DND-41 (cell line): Measurements from ENCODE around the gene CLASP1.
"Not testable (repeated sequence)": the region's sequence is repeated elsewhere in the genome, so short reads cannot be mapped to it uniquely, and the experiment has no call there.

ENCODE experiments used
- ATAC-seq: fragments of 200-7000 bp; cut with Tn5 transposase; 3 replicates; pipeline ENCODE4 v1.9.1; 2021; ENCODE audit warnings: low read depth; ENCODE audit not compliant: insufficient read depth
- DNase-seq: peaks from one replicate; pipeline ENCODE4 v3.0.0-alpha.2; 2020
- H2AFZ ChIP-seq: 2 replicates; pipeline ENCODE4 v1.6.0; 2012; ENCODE audit warnings: low read depth, low read length
- H3K27ac ChIP-seq: 2 replicates; pipeline ENCODE4 v1.5.1; 2012; ENCODE audit warnings: low read length, inconsistent platforms
- H3K27me3 ChIP-seq: fragments of 200-600 bp; sonication (generic); 2 replicates; pipeline ENCODE4 v1.6.0; 2012; ENCODE audit warnings: low read length, mild to moderate bottlenecking, inconsistent platforms; ENCODE audit not compliant: insufficient read depth, poor library complexity
- H3K36me3 ChIP-seq: 2 replicates; pipeline ENCODE4 v1.5.1; 2012; ENCODE audit warnings: low read length, inconsistent platforms; ENCODE audit not compliant: insufficient read depth
- H3K4me1 ChIP-seq: 2 replicates; pipeline ENCODE4 v1.5.1; 2012; ENCODE audit warnings: mild to moderate bottlenecking, low read length; ENCODE audit not compliant: insufficient read depth
- H3K4me2 ChIP-seq: 2 replicates; pipeline ENCODE4 v1.6.0; 2012; ENCODE audit warnings: mild to moderate bottlenecking, moderate library complexity, low read length, inconsistent platforms; ENCODE audit not compliant: insufficient read depth
- H3K4me3 ChIP-seq, 2 experiments: fragments of 200-600 bp in 1 of 2; shearing (Covaris generic) in 1 of 2; 2 replicates each; pipeline ENCODE4 v1.5.1; 2012 to 2016; ENCODE audit warnings: inconsistent platforms in 2 of 2, low read length in 2 of 2, mild to moderate bottlenecking in 2 of 2, low read depth in 1 of 2, moderate library complexity in 1 of 2
- H3K79me2 ChIP-seq: 2 replicates; pipeline ENCODE4 v1.6.0; 2012; ENCODE audit warnings: low read length, inconsistent platforms; ENCODE audit not compliant: insufficient read depth
- H3K9ac ChIP-seq: 2 replicates; pipeline ENCODE4 v1.6.0; 2012; ENCODE audit warnings: low read depth, mild to moderate bottlenecking, inconsistent platforms, low read length, moderate library complexity
- H3K9me3 ChIP-seq: 2 replicates; pipeline ENCODE4 v1.5.1; 2012; ENCODE audit warnings: low read length, moderate library complexity, mild to moderate bottlenecking, inconsistent platforms; ENCODE audit not compliant: insufficient read depth, severe bottlenecking
- H4K20me1 ChIP-seq: 2 replicates; pipeline ENCODE4 v1.6.0; 2012; ENCODE audit warnings: low read length; ENCODE audit not compliant: insufficient read depth
- EZH2 ChIP-seq: IDR thresholded peaks from 3 replicates; pipeline ENCODE4 v1.6.1; 2012; ENCODE audit warnings: borderline replicate concordance, low read depth, mild to moderate bottlenecking, moderate library complexity, low read length, inconsistent platforms; ENCODE audit not compliant: severe bottlenecking
- TF ChIP-seq, protein P1 (sequence below): IDR thresholded peaks from 2 replicates; pipeline ENCODE4 v1.5.1; 2012; ENCODE audit warnings: borderline replicate concordance, low read length, moderate library complexity, mild to moderate bottlenecking; ENCODE audit not compliant: poor library complexity, severe bottlenecking; ENCODE audit errors: extremely low read depth

Gene CLASP1

DNA sequence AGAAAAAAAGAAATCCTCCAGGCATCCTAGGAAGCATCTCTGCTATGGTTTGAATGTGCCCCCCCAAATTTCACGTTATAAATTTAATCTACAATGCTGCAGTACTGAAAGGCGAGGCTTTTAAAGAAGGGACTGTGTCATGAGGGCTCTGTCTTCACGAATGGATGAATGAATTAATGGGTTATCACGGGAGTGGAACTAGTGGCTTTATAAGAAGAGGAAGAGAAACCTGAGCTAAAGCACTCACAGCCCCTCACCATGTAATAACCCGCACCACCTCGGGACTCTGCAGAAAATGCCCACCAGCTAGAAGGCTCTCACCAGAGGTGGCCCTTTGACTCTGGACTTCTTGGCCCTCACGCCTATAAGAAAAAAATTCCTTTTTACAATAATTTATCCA is 90.9 kb downstream of the CLASP1 start:
- TF ChIP-seq, protein P1, sequence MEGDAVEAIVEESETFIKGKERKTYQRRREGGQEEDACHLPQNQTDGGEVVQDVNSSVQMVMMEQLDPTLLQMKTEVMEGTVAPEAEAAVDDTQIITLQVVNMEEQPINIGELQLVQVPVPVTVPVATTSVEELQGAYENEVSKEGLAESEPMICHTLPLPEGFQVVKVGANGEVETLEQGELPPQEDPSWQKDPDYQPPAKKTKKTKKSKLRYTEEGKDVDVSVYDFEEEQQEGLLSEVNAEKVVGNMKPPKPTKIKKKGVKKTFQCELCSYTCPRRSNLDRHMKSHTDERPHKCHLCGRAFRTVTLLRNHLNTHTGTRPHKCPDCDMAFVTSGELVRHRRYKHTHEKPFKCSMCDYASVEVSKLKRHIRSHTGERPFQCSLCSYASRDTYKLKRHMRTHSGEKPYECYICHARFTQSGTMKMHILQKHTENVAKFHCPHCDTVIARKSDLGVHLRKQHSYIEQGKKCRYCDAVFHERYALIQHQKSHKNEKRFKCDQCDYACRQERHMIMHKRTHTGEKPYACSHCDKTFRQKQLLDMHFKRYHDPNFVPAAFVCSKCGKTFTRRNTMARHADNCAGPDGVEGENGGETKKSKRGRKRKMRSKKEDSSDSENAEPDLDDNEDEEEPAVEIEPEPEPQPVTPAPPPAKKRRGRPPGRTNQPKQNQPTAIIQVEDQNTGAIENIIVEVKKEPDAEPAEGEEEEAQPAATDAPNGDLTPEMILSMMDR: no peak
- TF ChIP-seq EZH2: no peak
- Histone ChIP-seq H3K4me3 (no peak overlapping the region), H4K20me1 (peaks cover 28% of the 10 kb centered on the region), H3K4me1 (no peaks in the 10 kb centered on the region), H3K9ac (no peak overlapping the region), H3K27me3 (no peaks in the 10 kb centered on the region), H3K36me3 (no peaks in the 10 kb centered on the region), H3K79me2 (peaks cover 85% of the 10 kb centered on the region), H3K27ac (no peak overlapping the region), H3K9me3 (no peaks in the 10 kb centered on the region), H2AFZ (no peak overlapping the region), H3K4me2 (no peak overlapping the region)
- ATAC-seq: no peak
- DNase-seq: no peak

DNA sequence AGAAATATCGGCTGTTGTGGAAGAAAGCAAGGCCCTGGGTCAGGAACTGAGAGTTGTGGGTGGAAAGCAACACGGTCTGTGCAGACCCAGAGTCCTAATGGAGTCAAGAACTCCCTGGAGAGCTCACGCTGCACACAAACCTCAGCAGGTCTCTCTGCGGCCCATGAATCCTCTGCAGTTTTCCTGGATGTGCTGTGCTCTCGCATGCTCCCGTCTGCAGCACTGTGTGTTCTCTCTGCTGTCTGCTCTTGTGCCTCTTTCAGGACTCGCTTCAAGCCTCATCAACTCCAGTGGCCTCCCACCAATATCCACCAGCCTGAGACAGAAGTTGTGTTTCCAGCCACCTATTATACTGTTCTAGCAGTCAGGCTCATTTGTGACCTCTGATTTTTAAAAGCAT is 94.3 kb downstream of the CLASP1 start:
- Histone ChIP-seq H3K9me3 (no peaks in the 10 kb centered on the region), H3K27ac (no peak overlapping the region), H3K9ac (no peak overlapping the region), H3K36me3 (no peaks in the 10 kb centered on the region), H3K4me2 (no peak overlapping the region), H3K27me3 (no peaks in the 10 kb centered on the region), H3K4me3 (no peak overlapping the region), H3K4me1 (no peaks in the 10 kb centered on the region), H4K20me1 (peaks cover 28% of the 10 kb centered on the region), H3K79me2 (peaks cover 83% of the 10 kb centered on the region), H2AFZ (no peak overlapping the region)
- TF ChIP-seq, protein P1: no peak
- no peak for TF ChIP-seq EZH2
- ATAC-seq (no peak), DNase-seq (no peak)

DNA sequence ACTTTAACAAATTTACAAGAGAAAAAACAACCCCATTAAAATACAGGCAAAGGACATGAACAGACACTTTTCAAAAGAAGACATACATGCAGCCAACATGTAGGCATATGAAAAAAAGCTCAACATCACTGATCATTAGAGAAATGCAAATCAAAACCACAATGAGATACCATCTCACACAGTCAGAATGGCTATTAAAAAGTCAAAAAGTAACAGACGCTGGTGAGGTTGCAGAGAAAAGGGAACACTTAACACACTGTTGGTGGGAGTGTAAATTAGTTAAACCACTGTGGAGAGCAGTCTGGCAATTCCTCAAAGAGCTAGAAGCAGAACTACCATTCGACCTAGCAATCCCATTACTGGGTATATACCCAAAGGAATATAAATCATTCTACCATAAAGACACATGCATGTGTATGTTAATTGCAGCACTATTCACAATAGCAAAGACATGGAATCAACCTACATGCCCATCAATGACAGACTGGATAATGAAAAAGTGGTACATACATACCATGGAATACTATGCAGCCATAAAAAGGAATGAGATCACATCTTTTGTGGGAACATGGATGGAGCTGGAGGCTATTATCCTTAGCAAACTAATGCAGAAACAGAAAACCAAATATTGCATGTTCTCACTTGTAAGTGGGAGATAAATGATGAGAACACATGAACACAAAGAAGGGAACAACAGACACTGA is 96.6 kb downstream of the CLASP1 start:
- not testable (repeated sequence) for H3K36me3 ChIP-seq, ATAC-seq, H3K9ac ChIP-seq, H3K27me3 ChIP-seq, H3K4me3 ChIP-seq, H2AFZ ChIP-seq, H3K9me3 ChIP-seq, DNase-seq, H3K4me1 ChIP-seq, H3K4me2 ChIP-seq, H3K27ac ChIP-seq
- peaks cover 28% of the 10 kb centered on the region for H4K20me1 ChIP-seq
- peaks cover 86% of the 10 kb centered on the region for H3K79me2 ChIP-seq

DNA sequence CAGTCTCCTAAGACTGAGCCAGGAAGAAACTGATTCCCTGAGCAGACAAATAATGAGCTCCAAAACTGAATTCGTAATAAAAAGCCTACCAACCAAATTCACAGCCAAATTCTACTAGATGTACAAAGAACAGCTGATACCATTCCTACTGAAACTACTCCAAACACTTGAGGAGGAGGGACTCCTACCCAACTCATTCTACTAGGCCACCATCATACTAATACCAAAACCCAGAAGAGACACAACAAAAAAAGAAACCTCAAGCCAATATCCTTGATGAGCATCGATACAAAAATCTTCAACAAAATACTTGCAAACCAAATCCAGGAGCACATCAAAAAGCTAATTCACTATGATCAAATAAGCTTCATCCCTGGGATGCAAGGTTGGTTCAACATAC is 98.6 kb downstream of the CLASP1 start:
- H3K4me2 ChIP-seq: no peak overlapping the region
- H3K79me2 ChIP-seq: peaks cover 90% of the 10 kb centered on the region
- no peaks in the 10 kb centered on the region for H3K4me1 ChIP-seq
- no peak overlapping the region for H3K27ac ChIP-seq
- H2AFZ ChIP-seq: no peak overlapping the region
- peaks cover 3% of the 10 kb centered on the region for H3K9me3 ChIP-seq
- H4K20me1 ChIP-seq: peaks cover 41% of the 10 kb centered on the region
- no peaks in the 10 kb centered on the region for H3K36me3 ChIP-seq
- H3K9ac ChIP-seq: no peak overlapping the region
- H3K27me3 ChIP-seq: no peaks in the 10 kb centered on the region
- TF ChIP-seq, protein P1: no peak
- no peak for TF ChIP-seq EZH2
- ATAC-seq: no peak
- no peak for DNase-seq
- H3K4me3 ChIP-seq: no peak overlapping the region
